HTERT RPE-1 (cell line): ENCODE data around the gene CORO7.

Experiments used
- in situ Hi-C: fragments of 300-500 bp; cut with MboI; formaldehyde crosslinking; loops from 4 replicates; pipeline ENCODE4 v1.14.3; 2020; ENCODE audit warnings: low sequenced_read_pairs

Gene CORO7

DNA sequence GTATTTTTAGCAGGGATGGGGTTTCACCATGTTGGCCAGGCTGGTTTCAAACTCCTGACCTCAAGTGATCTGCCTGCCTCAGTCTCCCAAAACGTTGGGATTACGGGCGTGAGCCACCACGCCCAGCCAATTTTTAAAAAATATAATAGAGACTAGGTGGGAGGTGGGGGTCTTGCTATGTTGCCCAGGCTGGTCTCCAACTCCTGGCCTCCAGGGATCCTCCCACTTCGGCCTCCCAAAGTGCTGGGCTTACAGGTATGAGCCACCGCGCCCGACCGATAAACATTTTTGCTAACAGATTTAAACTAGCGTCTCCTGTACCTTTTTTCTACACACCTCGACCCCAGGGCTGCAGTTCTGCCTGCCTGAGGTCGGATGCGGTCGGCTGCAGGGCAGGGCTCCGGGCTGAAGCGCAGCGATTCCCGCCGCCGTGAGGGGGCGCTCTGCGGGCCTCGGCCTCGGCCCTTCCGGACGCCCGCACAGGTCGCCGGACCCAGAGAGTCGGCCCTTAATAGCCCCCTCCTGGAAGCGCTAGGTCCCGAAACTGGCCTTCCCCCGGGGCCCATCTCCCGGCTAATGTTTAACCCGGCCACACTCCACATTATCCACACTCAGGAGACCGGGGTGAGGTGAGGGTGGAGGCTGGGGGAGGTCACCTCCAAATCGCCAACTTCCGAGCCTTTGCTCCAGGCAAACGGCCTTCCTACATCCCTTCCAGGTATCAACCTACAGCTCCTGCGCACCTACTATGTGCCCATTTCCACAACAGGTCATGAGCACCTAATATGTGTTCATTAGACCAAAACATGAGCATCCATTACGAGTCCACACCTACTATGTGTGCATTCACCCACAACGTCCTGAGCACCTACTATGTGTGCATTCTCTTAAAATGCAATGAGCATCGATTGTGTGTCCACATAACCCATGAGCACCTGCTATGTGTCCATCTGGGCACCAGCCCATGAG is 102.5 kb downstream of the CORO7 start:
- in situ Hi-C loops = no loop called here

GRCh38 chr16:4309833-4310266 is 106.5 kb downstream of the CORO7 start:
- in situ Hi-C loops = no loop called here

DNA sequence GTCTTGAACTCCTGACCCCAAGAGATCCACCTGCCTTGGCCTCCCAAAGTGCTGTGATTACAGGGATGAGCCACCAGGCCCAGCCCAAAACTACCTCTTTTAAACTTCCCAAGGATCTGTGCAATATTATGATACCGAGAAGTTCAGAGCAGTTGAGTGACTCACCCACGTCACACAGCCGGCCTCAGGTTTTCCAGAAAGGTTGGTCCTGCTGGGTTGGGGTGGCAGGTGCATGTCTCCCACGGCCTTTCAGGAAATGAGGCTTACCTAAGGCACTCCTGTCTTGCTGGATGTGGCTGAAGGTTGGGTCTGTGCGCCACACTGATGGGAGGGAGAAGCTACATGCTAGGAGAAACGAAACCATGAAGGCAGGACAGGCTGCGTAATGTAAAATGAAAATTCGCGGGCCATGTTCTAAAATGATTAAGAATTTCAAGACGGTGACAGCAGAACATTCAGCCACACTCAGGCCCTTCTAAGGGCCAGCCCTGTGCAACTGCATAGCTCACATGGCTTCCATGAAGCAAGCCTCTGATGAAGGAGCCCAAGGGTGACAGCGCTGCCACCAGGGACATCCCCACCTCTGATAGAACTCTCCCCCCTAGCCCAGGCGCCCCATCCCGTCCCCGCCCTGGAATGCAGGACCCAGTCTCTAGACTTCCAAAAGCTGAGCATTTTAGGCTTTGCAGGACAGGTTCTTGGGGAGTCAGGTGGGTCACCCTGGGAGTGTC is 107.1 kb downstream of the CORO7 start:
- in situ Hi-C loops = no loop called here

GRCh38 chr16:4307215-4308037 is 109.0 kb downstream of the CORO7 start:
- in situ Hi-C loops = no loop called here

- in situ Hi-C loops = no loop called here
Measured at GRCh38 chr16:4306470-4307214, 109.8 kb downstream of the CORO7 start.
